GM12801 (cell line): ENCODE results near the gene KCNJ3.

ENCODE experiments used
- CTCF ChIP-seq: IDR thresholded peaks from one replicate; pipeline ENCODE4 v1.5.1; 2011; ENCODE audit warnings: control low read depth; ENCODE audit not compliant: insufficient read length; ENCODE audit errors: extremely low read depth

KCNJ3 gene

GRCh38 chr2:154836632-154837031 lies 138.1 kb downstream of the KCNJ3 start:
- no peak for TF ChIP-seq CTCF

- no peak for TF ChIP-seq CTCF
Measured at GRCh38 chr2:154837035-154837434, 138.5 kb downstream of the KCNJ3 start.

GRCh38 chr2:154844513-154844912 lies 146.0 kb downstream of the KCNJ3 start:
- no peak for TF ChIP-seq CTCF

GRCh38 chr2:154846842-154847241 lies 148.3 kb downstream of the KCNJ3 start:
- no peak for TF ChIP-seq CTCF

GRCh38 chr2:154849482-154849881 lies 151.0 kb downstream of the KCNJ3 start:
- no peak for TF ChIP-seq CTCF

GRCh38 chr2:154850532-154850931 lies 152.0 kb downstream of the KCNJ3 start:
- no peak for TF ChIP-seq CTCF

- no peak for TF ChIP-seq CTCF
Measured at GRCh38 chr2:154855138-154855537, 156.6 kb downstream of the KCNJ3 start.

- no peak for TF ChIP-seq CTCF
Measured at GRCh38 chr2:154875999-154876398, 177.5 kb downstream of the KCNJ3 start.
